Esophagus squamous epithelium (tissue), 4 donors: Measurements from ENCODE around the gene EEF1A2.

ENCODE experiments used
- CTCF ChIP-seq, 6 experiments: fragments of 450-650 bp in 4 of 6; fragments of 200-600 bp in 2 of 6; sonication (generic) in 2 of 6; IDR thresholded peaks; one replicate each; pipeline ENCODE4 v1.5.1; 2016 to 2019; ENCODE audit warnings: antibody characterized with exemption in 6 of 6, mild to moderate bottlenecking in 4 of 6, moderate library complexity in 4 of 6
- POLR2A ChIP-seq, 4 donors: fragments of 450-650 bp; IDR thresholded peaks; one replicate each; pipeline ENCODE4 v1.6.1; 2017; ENCODE audit warnings: antibody characterized with exemption in 4 of 4, mild to moderate bottlenecking in 4 of 4, moderate library complexity in 3 of 4

DNA sequence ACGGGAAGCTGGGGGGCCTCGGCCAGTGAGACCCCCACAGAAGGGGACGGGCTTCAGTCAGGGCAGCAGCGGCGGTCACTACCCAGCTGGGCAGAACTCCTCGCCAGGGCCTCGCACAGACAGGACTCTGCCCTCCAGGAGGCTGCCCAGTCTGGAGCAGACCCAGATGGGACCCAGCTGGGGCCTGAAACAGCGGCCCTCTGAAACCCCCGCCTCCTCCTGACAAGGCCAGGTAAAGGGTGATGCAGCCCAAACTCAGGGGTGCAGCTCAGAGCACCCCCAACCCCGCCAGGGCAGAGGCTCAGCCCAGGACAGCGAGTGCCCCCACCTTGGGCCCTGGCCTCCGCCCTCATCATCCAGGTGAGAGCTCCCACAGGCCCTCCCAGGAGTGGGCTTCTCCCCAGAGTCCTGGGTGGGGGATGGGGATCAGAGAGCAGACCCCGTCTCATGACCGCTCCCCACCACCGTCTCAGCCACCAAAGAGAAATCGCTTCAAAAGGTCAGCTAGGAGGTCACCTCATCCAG is 2.2 kb downstream of the EEF1A2 start:
- no peak for TF ChIP-seq CTCF (IDR thresholded peaks at IDR 0.05)
- no peak for TF ChIP-seq POLR2A (IDR thresholded peaks at IDR 0.05)
